Measurements from ENCODE around the gene PPM1H.

PPM1H gene

DNA sequence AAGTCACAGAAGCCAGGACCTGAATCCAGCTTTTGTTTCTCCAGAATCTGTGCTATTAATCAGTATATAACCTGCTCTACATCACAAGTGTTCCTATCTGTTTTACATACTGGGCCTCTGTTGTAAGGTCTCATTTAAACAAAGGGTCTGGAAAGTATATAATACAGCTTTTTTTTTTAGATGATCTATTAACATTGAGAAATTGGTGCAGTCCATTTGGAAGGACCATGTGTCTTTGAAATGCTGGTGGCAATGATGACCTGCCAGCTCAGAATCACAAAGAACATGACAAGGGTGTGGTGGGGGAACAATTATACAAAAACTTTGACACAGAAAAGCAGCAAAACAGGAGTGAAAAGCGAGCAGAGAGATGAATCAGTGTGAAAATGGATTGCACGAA is 164.6 kb downstream of the PPM1H start:
- Histone ChIP-seq H3K4me3 (ENCODE audit: low read depth, low read length) (no peak overlapping the region), H3K27ac (no peak overlapping the region), H3K9me3 (ENCODE audit: severe bottlenecking) (no peaks in the 10 kb centered on the region), H3K27me3 (ENCODE audit: insufficient read depth, low read depth, severe bottlenecking) (no peaks in the 10 kb centered on the region), H3K36me3 (no peaks in the 10 kb centered on the region; the same call in 1 of the 2 replicates)
- TF ChIP-seq, protein P1, sequence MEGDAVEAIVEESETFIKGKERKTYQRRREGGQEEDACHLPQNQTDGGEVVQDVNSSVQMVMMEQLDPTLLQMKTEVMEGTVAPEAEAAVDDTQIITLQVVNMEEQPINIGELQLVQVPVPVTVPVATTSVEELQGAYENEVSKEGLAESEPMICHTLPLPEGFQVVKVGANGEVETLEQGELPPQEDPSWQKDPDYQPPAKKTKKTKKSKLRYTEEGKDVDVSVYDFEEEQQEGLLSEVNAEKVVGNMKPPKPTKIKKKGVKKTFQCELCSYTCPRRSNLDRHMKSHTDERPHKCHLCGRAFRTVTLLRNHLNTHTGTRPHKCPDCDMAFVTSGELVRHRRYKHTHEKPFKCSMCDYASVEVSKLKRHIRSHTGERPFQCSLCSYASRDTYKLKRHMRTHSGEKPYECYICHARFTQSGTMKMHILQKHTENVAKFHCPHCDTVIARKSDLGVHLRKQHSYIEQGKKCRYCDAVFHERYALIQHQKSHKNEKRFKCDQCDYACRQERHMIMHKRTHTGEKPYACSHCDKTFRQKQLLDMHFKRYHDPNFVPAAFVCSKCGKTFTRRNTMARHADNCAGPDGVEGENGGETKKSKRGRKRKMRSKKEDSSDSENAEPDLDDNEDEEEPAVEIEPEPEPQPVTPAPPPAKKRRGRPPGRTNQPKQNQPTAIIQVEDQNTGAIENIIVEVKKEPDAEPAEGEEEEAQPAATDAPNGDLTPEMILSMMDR (IDR thresholded peaks at IDR 0.05; ENCODE audit: low read depth, low read length), result no peak
- no peak for DNase-seq

DNA sequence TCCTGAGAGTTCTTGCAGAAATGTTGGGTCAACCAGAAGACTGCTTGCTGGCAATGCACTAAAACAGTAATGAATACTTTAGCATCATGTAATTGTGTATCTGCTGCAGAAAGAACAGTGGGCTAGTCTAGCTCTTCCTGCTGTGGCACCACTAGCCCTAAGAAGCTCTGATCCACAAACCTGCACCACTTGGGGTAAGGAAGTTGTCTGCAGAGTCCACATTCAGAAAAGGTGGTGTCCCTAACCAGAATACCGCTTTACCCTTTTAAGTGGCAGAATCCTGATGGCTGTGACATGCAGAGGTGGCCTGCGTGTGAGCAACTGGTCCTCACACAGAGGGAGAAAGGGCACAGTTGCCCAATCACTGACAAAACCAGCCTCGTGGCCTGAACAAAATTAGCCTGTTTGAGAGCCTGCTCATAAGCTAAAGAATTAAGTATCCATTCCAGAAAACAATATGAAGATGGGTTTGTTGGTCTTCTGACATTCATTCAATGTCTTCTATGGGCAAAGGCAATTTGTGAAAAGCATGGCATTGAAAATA is 165.8 kb downstream of the PPM1H start:
- TF ChIP-seq, protein P1 (IDR thresholded peaks at IDR 0.05; ENCODE audit: low read depth, low read length), result no peak
- H3K27ac ChIP-seq, result no peak overlapping the region

DNA sequence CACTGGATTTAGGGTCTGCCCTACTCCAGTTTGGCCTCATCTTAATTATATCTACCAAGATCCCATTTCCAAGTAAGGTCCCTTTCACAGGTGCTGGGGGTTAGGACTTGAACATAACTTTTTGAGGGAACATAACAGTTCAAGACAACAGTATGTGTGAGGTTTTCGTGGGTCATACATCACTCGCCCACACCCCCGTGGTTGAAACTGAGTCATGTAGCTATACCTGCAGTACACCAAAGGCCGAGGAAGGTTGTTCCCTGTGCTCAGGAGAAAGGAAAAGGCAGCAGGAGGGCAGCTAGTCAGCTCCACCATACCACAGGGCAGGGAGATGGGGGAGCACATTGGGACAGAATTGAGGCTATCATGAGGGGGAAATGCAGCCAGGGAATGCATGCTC is 167.0 kb downstream of the PPM1H start:
- H3K27me3 ChIP-seq (ENCODE audit: insufficient read depth, low read depth, severe bottlenecking), result no peaks in the 10 kb centered on the region
- no peak overlapping the region for H3K4me3 ChIP-seq (ENCODE audit: low read depth, low read length)
- no peak for DNase-seq
- H3K9me3 ChIP-seq (ENCODE audit: severe bottlenecking), result no peaks in the 10 kb centered on the region
- no peaks in the 10 kb centered on the region; the same call in 1 of the 2 replicates for H3K36me3 ChIP-seq
- TF ChIP-seq, protein P1 (IDR thresholded peaks at IDR 0.05; ENCODE audit: low read depth, low read length), result no peak
- H3K27ac ChIP-seq, result no peak overlapping the region

More for the DNA sequence above, 165.8 kb downstream of the PPM1H start:
- no peak overlapping the region for H3K4me3 ChIP-seq (ENCODE audit: low read depth, low read length)
- no peaks in the 10 kb centered on the region for H3K27me3 ChIP-seq (ENCODE audit: insufficient read depth, low read depth, severe bottlenecking)
- DNase-seq, result no peak
- no peaks in the 10 kb centered on the region for H3K9me3 ChIP-seq (ENCODE audit: severe bottlenecking)
- no peaks in the 10 kb centered on the region; the same call in 1 of the 2 replicates for H3K36me3 ChIP-seq

DNA sequence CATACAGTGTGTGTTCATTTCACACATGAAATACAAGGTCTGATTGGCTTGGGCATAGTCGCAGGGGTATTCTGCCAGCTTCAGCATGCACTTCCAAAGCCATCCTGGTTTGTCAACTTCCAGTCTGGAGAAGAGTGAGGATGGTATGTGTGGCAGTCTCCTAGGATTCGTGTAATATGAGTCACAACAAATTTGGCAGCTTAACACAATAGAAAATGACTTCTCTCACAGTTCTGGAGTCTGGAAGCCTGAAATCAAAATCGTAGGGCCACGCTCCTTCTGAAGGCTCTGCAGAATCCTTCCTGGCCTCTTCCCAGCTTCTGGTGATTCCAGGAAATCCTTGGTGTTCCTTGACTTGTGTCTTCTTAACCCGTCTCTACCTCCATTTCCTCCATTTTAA is 167.5 kb downstream of the PPM1H start:
- H3K27ac ChIP-seq, result no peak overlapping the region
- H3K4me3 ChIP-seq (ENCODE audit: low read depth, low read length), result no peak overlapping the region
- TF ChIP-seq, protein P1 (IDR thresholded peaks at IDR 0.05; ENCODE audit: low read depth, low read length), result no peak
- DNase-seq, result no peak
- no peaks in the 10 kb centered on the region for H3K9me3 ChIP-seq (ENCODE audit: severe bottlenecking)
- no peaks in the 10 kb centered on the region for H3K27me3 ChIP-seq (ENCODE audit: insufficient read depth, low read depth, severe bottlenecking)
- H3K36me3 ChIP-seq, result no peaks in the 10 kb centered on the region; the same call in 1 of the 2 replicates

DNA sequence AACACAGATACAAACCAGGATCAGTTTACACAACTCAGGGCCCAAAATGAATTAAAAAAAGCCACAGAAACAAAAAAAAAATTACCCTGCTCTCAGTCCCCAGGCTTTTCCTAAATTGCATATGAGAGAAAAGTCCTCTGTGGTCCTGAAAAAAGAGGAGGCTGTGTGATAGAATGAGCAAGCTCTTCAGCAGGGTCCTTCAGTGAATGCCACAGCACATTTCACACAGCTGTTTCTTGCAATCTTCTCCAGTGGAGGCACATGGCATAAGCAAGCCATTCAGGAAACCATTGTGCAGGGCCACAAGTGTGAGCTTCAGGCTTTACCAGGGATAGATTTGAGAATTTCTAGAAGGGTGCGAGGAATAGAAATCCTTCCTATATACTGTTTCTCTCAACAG is 168.5 kb downstream of the PPM1H start:
- H3K9me3 ChIP-seq (ENCODE audit: severe bottlenecking), result no peaks in the 10 kb centered on the region
- H3K4me3 ChIP-seq (ENCODE audit: low read depth, low read length), result no peak overlapping the region
- no peak for DNase-seq
- no peaks in the 10 kb centered on the region; the same call in 1 of the 2 replicates for H3K36me3 ChIP-seq
- no peaks in the 10 kb centered on the region for H3K27me3 ChIP-seq (ENCODE audit: insufficient read depth, low read depth, severe bottlenecking)
- H3K27ac ChIP-seq, result no peak overlapping the region
- TF ChIP-seq, protein P1 (IDR thresholded peaks at IDR 0.05; ENCODE audit: low read depth, low read length), result no peak

Measured in WERI-Rb-1 (cell line).